IMR-90 (cell line): ENCODE measurements around the gene GPR32. TPM values are rescaled to one million over a fixed set of nuclear protein-coding genes. Genes with fewer than 3 reads are reported as not detected.

Source experiments
- ATAC-seq: fragments of 200-7000 bp; cut with Tn5 transposase; 2 replicates; pipeline ENCODE4 v1.9.1; 2020; ENCODE audit warnings: low read depth, mild to moderate bottlenecking, moderate library complexity
- BruUV-seq: library from RNA; stranded (reverse); fragments of 400-500 nt; replicated peaks from 2 replicates; lab custom pipeline; 2021; lab: Mats Ljungman, UMichigan
- CTCF ChIA-PET: fragments of 300-600 bp; formaldehyde crosslinking; extraction: SDS; loops from one replicate; lab custom pipeline; 2021; ENCODE audit warnings: antibody characterized with exemption; lab: Yijun Ruan, JAX
- POLR2A ChIA-PET: fragments of 300-600 bp; sonication (Branson Sonifier 250); formaldehyde crosslinking; loops from one replicate; lab custom pipeline; 2022; ENCODE audit warnings: antibody characterized with exemption; ENCODE audit not compliant: unreplicated experiment; lab: Charles Lee
- DNase-seq: peaks from one replicate; pipeline ENCODE4 v3.0.0; 2013
- H2AFZ ChIP-seq: replicated peaks from 2 replicates; pipeline ENCODE3; 2013; ENCODE audit warnings: low read length, mild to moderate bottlenecking; ENCODE audit not compliant: poor library complexity
- H2AK5ac ChIP-seq: 2 replicates; pipeline ENCODE4 v1.6.1; 2013; ENCODE audit warnings: low read depth, low read length, inconsistent platforms
- H2AK9ac ChIP-seq: replicated peaks from 2 replicates; pipeline ENCODE3; 2013; ENCODE audit warnings: mild to moderate bottlenecking, low read depth, low read length, moderate library complexity; ENCODE audit not compliant: poor library complexity
- H2BK120ac ChIP-seq: 2 replicates; pipeline ENCODE4 v1.6.1; 2013; ENCODE audit warnings: low read depth, low read length, inconsistent platforms
- H2BK15ac ChIP-seq: 3 replicates; pipeline ENCODE4 v1.6.1; 2013; ENCODE audit warnings: low read depth, low read length, inconsistent platforms
- H2BK20ac ChIP-seq: 2 replicates; pipeline ENCODE4 v1.6.1; 2013; ENCODE audit warnings: low read depth, mild to moderate bottlenecking, inconsistent platforms, low read length, moderate library complexity
- H2BK5ac ChIP-seq: 2 replicates; pipeline ENCODE4 v1.6.1; 2013; ENCODE audit warnings: mild to moderate bottlenecking, low read depth, low read length, inconsistent platforms; ENCODE audit not compliant: poor library complexity, severe bottlenecking
- H3K14ac ChIP-seq: replicated peaks from 2 replicates; pipeline ENCODE4 v1.6.1; 2013; ENCODE audit warnings: low read depth, low read length, inconsistent platforms
- H3K18ac ChIP-seq: 2 replicates; pipeline ENCODE4 v1.6.1; 2013; ENCODE audit warnings: low read depth, low read length, control low read depth
- H3K23ac ChIP-seq: 2 replicates; pipeline ENCODE4 v1.6.1; 2013; ENCODE audit warnings: low read depth, low read length, inconsistent platforms
- H3K27ac ChIP-seq: 2 replicates; pipeline ENCODE4 v1.5.1; 2013; ENCODE audit warnings: mild to moderate bottlenecking, control low read depth, low read length; ENCODE audit not compliant: insufficient read depth
- H3K27me3 ChIP-seq: 2 replicates; pipeline ENCODE4 v1.6.1; 2013; ENCODE audit warnings: low read length; ENCODE audit not compliant: control insufficient read depth, insufficient read depth
- H3K36me3 ChIP-seq: 2 replicates; pipeline ENCODE4 v1.6.1; 2013; ENCODE audit warnings: low read length, mixed read lengths; ENCODE audit not compliant: control insufficient read depth, insufficient read depth
- H3K4ac ChIP-seq: 2 replicates; pipeline ENCODE4 v1.6.1; 2013; ENCODE audit warnings: low read depth, low read length, inconsistent platforms
- H3K4me1 ChIP-seq: 2 replicates; pipeline ENCODE4 v1.6.1; 2013; ENCODE audit warnings: low read length, mixed read lengths; ENCODE audit not compliant: control insufficient read depth, insufficient read depth
- H3K4me2 ChIP-seq: 2 replicates; pipeline ENCODE4 v1.6.1; 2013; ENCODE audit warnings: low read depth, mild to moderate bottlenecking, control low read depth, low read length, moderate library complexity
- H3K4me3 ChIP-seq: 2 replicates; pipeline ENCODE4 v1.5.1; 2013; ENCODE audit warnings: low read depth, mild to moderate bottlenecking, control low read depth, low read length, moderate library complexity; ENCODE audit not compliant: insufficient read depth
- H3K56ac ChIP-seq: 2 replicates; pipeline ENCODE4 v1.6.1; 2013; ENCODE audit warnings: low read length, inconsistent platforms; ENCODE audit not compliant: insufficient read depth; ENCODE audit errors: extremely low read depth
- H3K79me1 ChIP-seq, 2 experiments: 2 replicates each; pipeline ENCODE4 v1.6.1; 2013; ENCODE audit warnings: low read length in 2 of 2, inconsistent platforms in 1 of 2, low read depth in 1 of 2
- H3K9ac ChIP-seq: 2 replicates; pipeline ENCODE4 v1.6.1; 2013; ENCODE audit warnings: low read depth, low read length, control low read depth
- H3K9me1 ChIP-seq: 2 replicates; pipeline ENCODE4 v1.6.1; 2013; ENCODE audit warnings: low read length, inconsistent platforms; ENCODE audit not compliant: insufficient read depth
- H3K9me3 ChIP-seq: 2 replicates; pipeline ENCODE4 v1.6.1; 2013; ENCODE audit warnings: low read length; ENCODE audit not compliant: control insufficient read depth, insufficient read depth
- H4K20me1 ChIP-seq: 2 replicates; pipeline ENCODE4 v1.6.1; 2013; ENCODE audit warnings: low read length, inconsistent platforms; ENCODE audit not compliant: insufficient read depth
- H4K5ac ChIP-seq: 2 replicates; pipeline ENCODE4 v1.6.1; 2013; ENCODE audit warnings: mild to moderate bottlenecking, low read depth, low read length, control low read depth
- H4K8ac ChIP-seq, 2 experiments: 2 replicates each; pipeline ENCODE4 v1.6.1; 2013; ENCODE audit warnings: low read depth in 2 of 2, low read length in 2 of 2, control low read depth in 1 of 2, inconsistent platforms in 1 of 2
- H4K91ac ChIP-seq: 2 replicates; pipeline ENCODE4 v1.6.1; 2013; ENCODE audit warnings: low read depth, low read length, inconsistent platforms; ENCODE audit not compliant: insufficient read depth
- BHLHE40 ChIP-seq: fragments of 150-350 bp; IDR thresholded peaks from 2 replicates; pipeline ENCODE4 v1.6.1; 2016; ENCODE audit warnings: mild to moderate bottlenecking, low read depth, low read length
- CEBPB ChIP-seq: IDR thresholded peaks from 2 replicates; pipeline ENCODE4 v1.6.1; 2012; ENCODE audit warnings: low read depth, low read length, improper control_type of control experiment
- CHD1 ChIP-seq: IDR thresholded peaks from 2 replicates; pipeline ENCODE4 v1.6.1; 2012; ENCODE audit warnings: low read depth, low read length, improper control_type of control experiment
- FOS ChIP-seq: fragments of 150-350 bp; IDR thresholded peaks from 2 replicates; pipeline ENCODE4 v1.6.1; 2016; ENCODE audit warnings: low read depth, low read length
- MAFK ChIP-seq: IDR thresholded peaks from 2 replicates; pipeline ENCODE4 v1.6.1; 2012; ENCODE audit warnings: low read depth, low read length, improper control_type of control experiment
- MAZ ChIP-seq: IDR thresholded peaks from 2 replicates; pipeline ENCODE4 v1.6.1; 2012; ENCODE audit warnings: low read depth, mild to moderate bottlenecking, low read length, improper control_type of control experiment, moderate library complexity, borderline replicate concordance
- MXI1 ChIP-seq: IDR thresholded peaks from 2 replicates; pipeline ENCODE4 v1.6.1; 2012; ENCODE audit warnings: low read depth, mild to moderate bottlenecking, low read length, moderate library complexity, borderline replicate concordance
- NFE2L2 ChIP-seq: fragments of 150-350 bp; IDR thresholded peaks from 2 replicates; pipeline ENCODE4 v1.6.1; 2016; ENCODE audit warnings: low read depth, mild to moderate bottlenecking, low read length
- POLR2A ChIP-seq: IDR thresholded peaks from 2 replicates; pipeline ENCODE4 v1.6.1; 2012; ENCODE audit warnings: mild to moderate bottlenecking, low read depth, low read length
- RAD21 ChIP-seq: IDR thresholded peaks from 2 replicates; pipeline ENCODE4 v1.6.1; 2012; ENCODE audit warnings: low read length, improper control_type of control experiment
- RCOR1 ChIP-seq: IDR thresholded peaks from 2 replicates; pipeline ENCODE4 v1.6.1; 2012; ENCODE audit warnings: mild to moderate bottlenecking, low read length, improper control_type of control experiment; ENCODE audit not compliant: insufficient replicate concordance
- RFX5 ChIP-seq: IDR thresholded peaks from 2 replicates; pipeline ENCODE4 v1.8.0; 2012; ENCODE audit warnings: low read depth, mild to moderate bottlenecking, low read length, moderate library complexity
- SMC3 ChIP-seq: fragments of 150-350 bp; IDR thresholded peaks from 2 replicates; pipeline ENCODE4 v1.6.1; 2016; ENCODE audit warnings: low read depth, mild to moderate bottlenecking, antibody characterized with exemption, low read length, moderate library complexity
- WGBS, 2 experiments: methylation state at CpG; one replicate each; pipeline versions ENCODE4 v1.1.5 to v1.1.7; 2013; ENCODE audit warnings: missing lambda C conversion rate in 2 of 2; ENCODE audit not compliant: insufficient read length in 1 of 2; ENCODE audit errors: extremely low coverage in 2 of 2; 5-methylcytosine and 5-hydroxymethylcytosine counted together
- dilution Hi-C: fragments of 300-500 bp; cut with HindIII; formaldehyde crosslinking; loops from one replicate; pipeline ENCODE4 v1.14.3; 2018; ENCODE audit warnings: low sequenced_read_pairs; ENCODE audit not compliant: unreplicated experiment
- in situ Hi-C: fragments of 300-500 bp; cut with MboI; formaldehyde crosslinking; loops from 3 replicates; pipeline ENCODE4 v1.14.3; 2019; ENCODE audit warnings: low sequenced_read_pairs, inconsistent platforms, mixed read lengths
- intact Hi-C: fragments of 100-400 bp; cut with micrococcal nuclease; formaldehyde crosslinking; loops from 2 replicates; pipeline ENCODE4 v1.10.0; 2022
- polyA plus RNA-seq, 3 experiments: library from polyadenylated mRNA; depleted of rRNA; stranded (reverse); fragments of >200 nt; gene quantifications; 2 replicates each; pipeline ENCODE4 v1.2.3, GENCODE V29; 2012; ENCODE audit warnings: low replicate concordance in 1 of 3
- total RNA-seq: library from RNA; depleted of rRNA; stranded (reverse); fragments of >200 nt; gene quantifications from 2 replicates; pipeline ENCODE4 v1.2.3, GENCODE V29; 2012
- TF ChIP-seq, protein P1 (sequence below): conservative IDR thresholded peaks from 2 replicates; pipeline ENCODE4 v1.5.1; 2012; ENCODE audit warnings: mild to moderate bottlenecking, low read depth, low read length, improper control_type of control experiment
- TF ChIP-seq, protein P2 (sequence below): fragments of 150-350 bp; IDR thresholded peaks from 2 replicates; pipeline ENCODE4 v1.6.1; 2016; ENCODE audit warnings: low read depth, mild to moderate bottlenecking, low read length, moderate library complexity, borderline replicate concordance

Gene GPR32
- total and polyA plus RNA-seq, 2 of the 4 experiments (the other 2 are of a cell fraction): not detected

DNA sequence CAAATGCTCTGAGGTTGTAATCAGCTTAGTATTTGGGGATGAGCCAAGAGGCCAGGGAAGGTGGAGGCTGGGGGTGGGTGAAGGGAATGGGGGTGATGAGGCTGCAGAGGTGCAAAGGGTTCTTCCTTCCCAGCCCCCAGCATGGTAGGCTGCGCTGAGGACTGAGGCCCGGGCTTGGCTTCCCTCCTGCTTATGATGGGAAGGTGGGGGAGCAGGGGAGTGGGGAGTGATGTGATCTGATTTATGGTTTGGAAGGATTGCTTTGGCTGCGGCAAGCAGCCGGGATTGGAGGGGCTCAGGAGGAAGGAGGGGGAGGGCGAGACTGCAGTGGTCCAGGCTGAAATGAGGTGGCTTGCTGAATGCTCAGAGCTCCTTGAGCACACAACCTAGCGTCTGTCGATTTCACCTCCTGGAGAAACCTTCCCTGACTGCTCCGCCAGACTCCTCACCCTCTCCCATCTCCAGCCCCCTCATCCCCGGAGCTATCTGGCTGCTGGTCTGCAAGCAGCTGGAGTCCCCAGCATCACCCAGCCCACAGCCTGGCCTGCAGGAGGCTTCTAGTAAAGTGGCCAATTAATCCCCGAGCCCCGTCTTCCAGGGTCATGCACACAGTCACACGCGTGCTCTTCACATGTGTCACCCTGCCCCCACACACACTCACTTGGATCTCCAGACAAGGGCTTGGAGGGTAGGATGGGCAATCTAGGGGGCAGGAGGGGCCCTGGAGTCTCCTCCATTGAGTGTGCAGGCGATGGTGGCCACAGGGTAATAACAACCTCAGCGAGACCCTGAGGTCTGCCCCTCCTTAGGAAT is 47.9 kb upstream of the GPR32 start:
- peak overlapping the region; percentile 80 for H2BK120ac ChIP-seq
- 13% methylated on average over 3 of the region's 15 CpGs; no CpG with 5 or more reads in 1 of the 2 experiments for WGBS, 2 experiments
- peak overlapping the region; percentile 96 for H3K4ac ChIP-seq
- H3K4me3 ChIP-seq: peak overlapping the region; percentile 63
- peak overlapping the region; percentile 32 for H3K18ac ChIP-seq
- no peaks in the 10 kb centered on the region for H3K9me3 ChIP-seq
- peaks cover 28% of the 10 kb centered on the region for H3K9me1 ChIP-seq
- no peaks in the 10 kb centered on the region for H3K27me3 ChIP-seq
- H3K27ac ChIP-seq: peak overlapping the region; percentile 87
- no TSS peak for BruUV-seq
- H2AK9ac ChIP-seq: peak overlapping the region; percentile 95
- intact Hi-C loops (loop anchor here (5.0 to 10.0 kb wide), 2 partner anchors 200 to 382 kb away; partner anchors contain the start of gene CTU1), in situ Hi-C loops (loop anchor here (5.0 kb wide), 1 partner anchor 345 kb away; the partner anchor contains the start of gene NR1H2), dilution Hi-C loops (no loop called here)
- H3K9ac ChIP-seq: peak overlapping the region; percentile 79
- peak overlapping the region; percentile 29; the same call in 1 of the 2 replicates for H2BK20ac ChIP-seq
- 0 out of 2 replicates have a peak, but pooled peaks cover 8% of the 10 kb centered on the region for H4K20me1 ChIP-seq
- peak overlapping the region; percentile 92 for H3K14ac ChIP-seq
- peak overlapping the region; percentile 70 for H3K56ac ChIP-seq
- CTCF ChIA-PET: interaction anchor here (0.6 to 1.1 kb wide), 3 partner anchors 17 to 61 kb away, joined by 3 read pairs; no protein-coding TSS in a partner anchor
- DNase-seq: peak; percentile 6
- peaks cover 2% of the 10 kb centered on the region for H3K36me3 ChIP-seq
- POLR2A ChIA-PET: no interaction called here
- H3K79me1 ChIP-seq: peaks cover 18 to 50% of the 10 kb centered on the region in 2 experiments
- H2AK5ac ChIP-seq: peak overlapping the region; percentile 95
- H3K4me2 ChIP-seq: peak overlapping the region; percentile 73
- H4K8ac ChIP-seq: peak overlapping the region; percentile 93 to 96
- H3K23ac ChIP-seq: peak overlapping the region; percentile 89
- peak overlapping the region; percentile 64; the same call in 1 of the 3 replicates for H2BK15ac ChIP-seq
- peak overlapping the region; percentile 68 for H2BK5ac ChIP-seq
- H4K91ac ChIP-seq: peak overlapping the region; percentile 93
- H3K4me1 ChIP-seq: peaks cover 19% of the 10 kb centered on the region
- H4K5ac ChIP-seq: peak overlapping the region; percentile 60
- peak overlapping the region; percentile 96 for H2AFZ ChIP-seq
- no peak for ATAC-seq
- TF ChIP-seq RCOR1: no peak
- TF ChIP-seq, protein P1, sequence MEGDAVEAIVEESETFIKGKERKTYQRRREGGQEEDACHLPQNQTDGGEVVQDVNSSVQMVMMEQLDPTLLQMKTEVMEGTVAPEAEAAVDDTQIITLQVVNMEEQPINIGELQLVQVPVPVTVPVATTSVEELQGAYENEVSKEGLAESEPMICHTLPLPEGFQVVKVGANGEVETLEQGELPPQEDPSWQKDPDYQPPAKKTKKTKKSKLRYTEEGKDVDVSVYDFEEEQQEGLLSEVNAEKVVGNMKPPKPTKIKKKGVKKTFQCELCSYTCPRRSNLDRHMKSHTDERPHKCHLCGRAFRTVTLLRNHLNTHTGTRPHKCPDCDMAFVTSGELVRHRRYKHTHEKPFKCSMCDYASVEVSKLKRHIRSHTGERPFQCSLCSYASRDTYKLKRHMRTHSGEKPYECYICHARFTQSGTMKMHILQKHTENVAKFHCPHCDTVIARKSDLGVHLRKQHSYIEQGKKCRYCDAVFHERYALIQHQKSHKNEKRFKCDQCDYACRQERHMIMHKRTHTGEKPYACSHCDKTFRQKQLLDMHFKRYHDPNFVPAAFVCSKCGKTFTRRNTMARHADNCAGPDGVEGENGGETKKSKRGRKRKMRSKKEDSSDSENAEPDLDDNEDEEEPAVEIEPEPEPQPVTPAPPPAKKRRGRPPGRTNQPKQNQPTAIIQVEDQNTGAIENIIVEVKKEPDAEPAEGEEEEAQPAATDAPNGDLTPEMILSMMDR: no peak
- no peak for TF ChIP-seq MAZ
- TF ChIP-seq, protein P2, sequence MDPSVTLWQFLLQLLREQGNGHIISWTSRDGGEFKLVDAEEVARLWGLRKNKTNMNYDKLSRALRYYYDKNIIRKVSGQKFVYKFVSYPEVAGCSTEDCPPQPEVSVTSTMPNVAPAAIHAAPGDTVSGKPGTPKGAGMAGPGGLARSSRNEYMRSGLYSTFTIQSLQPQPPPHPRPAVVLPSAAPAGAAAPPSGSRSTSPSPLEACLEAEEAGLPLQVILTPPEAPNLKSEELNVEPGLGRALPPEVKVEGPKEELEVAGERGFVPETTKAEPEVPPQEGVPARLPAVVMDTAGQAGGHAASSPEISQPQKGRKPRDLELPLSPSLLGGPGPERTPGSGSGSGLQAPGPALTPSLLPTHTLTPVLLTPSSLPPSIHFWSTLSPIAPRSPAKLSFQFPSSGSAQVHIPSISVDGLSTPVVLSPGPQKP: no peak
- no peak for TF ChIP-seq CHD1
- no peak for TF ChIP-seq RAD21
- TF ChIP-seq SMC3: no peak
- no peak for TF ChIP-seq MAFK
- no peak for TF ChIP-seq POLR2A
- no peak; the same call in 1 of the 2 replicates for TF ChIP-seq MXI1
- no peak for TF ChIP-seq NFE2L2
- TF ChIP-seq CEBPB: no peak
- TF ChIP-seq BHLHE40: no peak
- no peak for TF ChIP-seq RFX5
- no peak for TF ChIP-seq FOS
